Endothelial cell (in vitro differentiated cells): Measurements from ENCODE around the gene SGMS1. TPM values are rescaled to one million over a fixed set of nuclear protein-coding genes. Genes with fewer than 3 reads are reported as not detected.

Experiments
- DNase-seq: peaks from one replicate; pipeline ENCODE4 v3.0.0; 2021; ENCODE audit warnings: low spot score
- H3K27ac Mint-ChIP-seq: one replicate; pipeline ENCODE4 v1.8.0; 2021; ENCODE audit warnings: mixed read lengths, inconsistent platforms; ENCODE audit not compliant: unreplicated experiment
- H3K27me3 Mint-ChIP-seq: one replicate; pipeline ENCODE4 v1.8.0; 2021; ENCODE audit warnings: mild to moderate bottlenecking, moderate library complexity, mixed read lengths, inconsistent platforms; ENCODE audit not compliant: unreplicated experiment
- H3K36me3 Mint-ChIP-seq: one replicate; pipeline ENCODE4 v1.8.0; 2021; ENCODE audit warnings: mild to moderate bottlenecking, low read depth, mixed read lengths, inconsistent platforms; ENCODE audit not compliant: unreplicated experiment
- H3K4me1 Mint-ChIP-seq: one replicate; pipeline ENCODE4 v1.8.0; 2021; ENCODE audit warnings: mild to moderate bottlenecking, mixed read lengths, inconsistent platforms; ENCODE audit not compliant: unreplicated experiment
- H3K4me3 Mint-ChIP-seq: one replicate; pipeline ENCODE4 v1.8.0; 2021; ENCODE audit warnings: mild to moderate bottlenecking, mixed read lengths, inconsistent platforms; ENCODE audit not compliant: unreplicated experiment
- H3K9me3 Mint-ChIP-seq: one replicate; pipeline ENCODE4 v1.8.0; 2021; ENCODE audit warnings: mixed read lengths, inconsistent platforms; ENCODE audit not compliant: unreplicated experiment
- total RNA-seq: library from RNA; stranded (reverse); fragmentation: NEBNext Ultra II Directional; extraction: Animal tissue kit (Norgen Biotek cat#: 25700); gene quantifications from one replicate; pipeline ENCODE4 v1.2.1, GENCODE V29; 2021; ENCODE audit not compliant: unreplicated experiment
- TF ChIP-seq, protein P1 (sequence below): fragments of 200-600 bp; sonication (generic); IDR thresholded peaks from one replicate; pipeline ENCODE4 v1.5.0; 2021; ENCODE audit warnings: antibody characterized with exemption; ENCODE audit not compliant: unreplicated experiment

SGMS1 gene
- total RNA-seq, 1 donor from 2014 or later, result 12.4 TPM

GRCh38 chr10:50605269-50605950, 18.3 kb downstream of the SGMS1 start:
- DNase-seq, result no peak
- TF ChIP-seq, protein P1, sequence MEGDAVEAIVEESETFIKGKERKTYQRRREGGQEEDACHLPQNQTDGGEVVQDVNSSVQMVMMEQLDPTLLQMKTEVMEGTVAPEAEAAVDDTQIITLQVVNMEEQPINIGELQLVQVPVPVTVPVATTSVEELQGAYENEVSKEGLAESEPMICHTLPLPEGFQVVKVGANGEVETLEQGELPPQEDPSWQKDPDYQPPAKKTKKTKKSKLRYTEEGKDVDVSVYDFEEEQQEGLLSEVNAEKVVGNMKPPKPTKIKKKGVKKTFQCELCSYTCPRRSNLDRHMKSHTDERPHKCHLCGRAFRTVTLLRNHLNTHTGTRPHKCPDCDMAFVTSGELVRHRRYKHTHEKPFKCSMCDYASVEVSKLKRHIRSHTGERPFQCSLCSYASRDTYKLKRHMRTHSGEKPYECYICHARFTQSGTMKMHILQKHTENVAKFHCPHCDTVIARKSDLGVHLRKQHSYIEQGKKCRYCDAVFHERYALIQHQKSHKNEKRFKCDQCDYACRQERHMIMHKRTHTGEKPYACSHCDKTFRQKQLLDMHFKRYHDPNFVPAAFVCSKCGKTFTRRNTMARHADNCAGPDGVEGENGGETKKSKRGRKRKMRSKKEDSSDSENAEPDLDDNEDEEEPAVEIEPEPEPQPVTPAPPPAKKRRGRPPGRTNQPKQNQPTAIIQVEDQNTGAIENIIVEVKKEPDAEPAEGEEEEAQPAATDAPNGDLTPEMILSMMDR, result no peak
- no peaks in the 10 kb centered on the region for H3K27me3 Mint-ChIP-seq
- H3K4me3 Mint-ChIP-seq, result no peak overlapping the region
- H3K36me3 Mint-ChIP-seq, result no peaks in the 10 kb centered on the region
- peaks cover 3% of the 10 kb centered on the region for H3K4me1 Mint-ChIP-seq
- no peak overlapping the region for H3K27ac Mint-ChIP-seq
- no peaks in the 10 kb centered on the region for H3K9me3 Mint-ChIP-seq

DNA sequence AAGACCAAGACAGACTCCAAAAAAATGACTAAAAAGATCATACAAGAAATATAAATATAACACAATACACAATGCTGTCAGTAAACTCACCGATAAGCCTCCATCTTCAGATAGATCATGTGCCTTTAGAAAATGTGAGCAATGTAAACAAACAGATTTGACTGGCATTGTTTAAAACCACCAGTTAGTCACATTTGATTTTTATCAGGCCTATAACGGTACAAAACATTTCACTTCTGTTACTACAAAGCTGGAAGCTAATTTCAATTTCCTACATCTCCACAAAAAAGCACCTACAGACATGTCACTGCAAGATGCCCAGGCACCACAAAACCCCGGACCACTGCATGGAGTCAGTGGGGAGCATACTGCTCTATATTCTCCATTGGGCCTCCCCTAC, 18.9 kb downstream of the SGMS1 start:
- TF ChIP-seq, protein P1, result no peak
- Mint-ChIP-seq H3K27ac (no peak overlapping the region), H3K36me3 (no peaks in the 10 kb centered on the region), H3K27me3 (no peaks in the 10 kb centered on the region), H3K4me3 (no peak overlapping the region), H3K4me1 (peaks cover 3% of the 10 kb centered on the region), H3K9me3 (no peaks in the 10 kb centered on the region)
- no peak for DNase-seq

DNA sequence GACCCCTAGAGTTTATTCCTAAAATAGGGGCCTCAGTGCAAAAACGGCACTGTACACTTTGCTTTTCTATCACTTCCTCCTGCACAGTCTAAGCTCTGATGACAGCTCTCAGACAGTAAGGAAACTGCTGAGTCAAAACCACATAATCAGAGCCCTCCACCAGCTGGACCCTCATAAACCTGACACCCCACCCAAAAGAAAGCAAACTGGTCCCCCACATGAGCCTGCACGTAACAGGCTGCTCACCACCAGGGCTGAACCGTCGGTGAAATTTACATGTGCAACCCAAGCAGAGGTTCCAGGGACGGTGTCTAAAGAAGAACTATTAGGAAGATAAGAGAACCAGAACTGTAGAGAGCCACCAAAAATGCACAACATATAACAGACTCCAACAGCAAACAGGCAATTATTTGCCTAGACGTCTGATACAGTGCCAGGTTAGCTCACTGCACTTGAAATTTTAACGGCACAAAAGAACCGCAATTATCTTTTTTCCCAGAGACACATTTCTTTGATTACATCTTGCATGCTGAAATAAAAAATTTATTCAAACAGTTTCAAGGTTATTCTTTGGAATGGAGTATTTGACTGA, 19.6 kb downstream of the SGMS1 start:
- Mint-ChIP-seq H3K4me3 (no peak overlapping the region), H3K27me3 (no peaks in the 10 kb centered on the region), H3K9me3 (no peaks in the 10 kb centered on the region), H3K4me1 (peaks cover 3% of the 10 kb centered on the region), H3K36me3 (no peaks in the 10 kb centered on the region), H3K27ac (no peak overlapping the region)
- DNase-seq, result no peak
- TF ChIP-seq, protein P1, result no peak

- no peaks in the 10 kb centered on the region for H3K9me3 Mint-ChIP-seq
- no peak for DNase-seq
- H3K36me3 Mint-ChIP-seq, result no peaks in the 10 kb centered on the region
- H3K27ac Mint-ChIP-seq, result no peak overlapping the region
- no peaks in the 10 kb centered on the region for H3K27me3 Mint-ChIP-seq
- peaks cover 3% of the 10 kb centered on the region for H3K4me1 Mint-ChIP-seq
- no peak overlapping the region for H3K4me3 Mint-ChIP-seq
- TF ChIP-seq, protein P1, result no peak
These were observed 20.5 kb downstream of the SGMS1 start for GRCh38 chr10:50603151-50603850.

DNA sequence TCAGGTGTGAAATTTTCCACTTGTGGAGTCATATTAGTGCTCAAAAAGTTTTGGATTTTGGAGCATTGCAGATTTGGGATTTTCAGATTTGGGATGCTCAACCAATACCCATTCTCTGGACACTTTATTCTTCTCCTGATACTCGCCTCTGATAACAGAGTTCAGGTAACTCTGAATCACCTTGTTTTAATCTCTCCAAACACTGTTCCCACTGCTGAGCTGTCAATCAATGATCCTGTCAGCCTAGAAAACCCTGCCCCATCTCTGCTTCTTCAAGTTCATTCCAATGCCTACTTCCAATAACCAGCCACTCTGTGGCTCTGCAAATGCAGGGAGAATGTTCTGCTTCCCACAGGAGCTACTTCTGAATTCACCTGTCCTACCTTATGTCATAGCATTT, 21.8 kb downstream of the SGMS1 start:
- Mint-ChIP-seq H3K4me3 (no peak overlapping the region), H3K27me3 (no peaks in the 10 kb centered on the region), H3K4me1 (peaks cover 3% of the 10 kb centered on the region), H3K36me3 (no peaks in the 10 kb centered on the region), H3K9me3 (no peaks in the 10 kb centered on the region), H3K27ac (no peak overlapping the region)
- no peak for DNase-seq
- TF ChIP-seq, protein P1, result no peak
